HUDEP-2 (cell line): ENCODE measurements around the gene FICD.

Source experiments
- DNase-seq, 76 experiments: peaks; one replicate each; lab custom pipeline; 2025; ENCODE audit not compliant: unreplicated experiment in 76 of 76; lab: John Stamatoyannopoulos, UW

Gene FICD

DNA sequence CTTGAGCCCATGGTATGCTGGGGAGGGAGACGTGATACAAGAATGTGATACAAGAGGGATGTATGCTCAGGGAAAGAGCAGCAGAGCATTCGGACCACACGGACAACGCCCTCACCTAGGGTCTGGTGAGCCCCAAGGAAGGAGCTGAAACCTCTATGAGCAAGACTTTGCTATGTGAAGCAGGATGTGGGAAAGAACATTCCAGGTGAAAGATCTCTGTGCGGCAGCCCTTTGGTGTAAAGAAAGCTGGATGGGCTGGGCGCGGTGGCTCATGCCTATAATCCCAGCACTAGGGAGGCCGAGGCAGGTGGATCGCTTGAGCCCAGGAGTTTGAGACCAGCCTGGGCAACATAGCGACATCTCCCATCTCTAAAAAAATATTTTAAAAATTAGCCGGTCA lies 16.9 kb upstream of the FICD start:
- DNase-seq: no peak

DNA sequence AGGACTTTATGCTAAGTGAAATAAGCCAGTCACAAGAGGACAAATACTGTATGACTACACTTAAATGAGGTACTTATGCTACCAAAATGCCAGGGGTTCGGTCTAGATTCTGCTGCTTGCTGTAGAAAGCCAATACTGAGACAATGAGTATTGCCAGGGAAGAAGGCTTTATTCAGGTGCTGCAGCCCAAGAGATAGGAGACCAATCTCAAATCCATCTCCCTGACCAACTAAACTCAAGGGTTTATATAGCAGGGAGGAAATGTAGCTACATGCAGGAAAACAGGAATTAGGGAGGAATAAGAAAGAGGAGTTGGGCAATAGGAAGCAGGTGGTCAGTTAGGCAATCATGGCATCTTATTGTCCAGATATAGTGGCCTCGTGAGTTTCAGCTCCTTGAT lies 12.2 kb upstream of the FICD start:
- DNase-seq: no peak

DNA sequence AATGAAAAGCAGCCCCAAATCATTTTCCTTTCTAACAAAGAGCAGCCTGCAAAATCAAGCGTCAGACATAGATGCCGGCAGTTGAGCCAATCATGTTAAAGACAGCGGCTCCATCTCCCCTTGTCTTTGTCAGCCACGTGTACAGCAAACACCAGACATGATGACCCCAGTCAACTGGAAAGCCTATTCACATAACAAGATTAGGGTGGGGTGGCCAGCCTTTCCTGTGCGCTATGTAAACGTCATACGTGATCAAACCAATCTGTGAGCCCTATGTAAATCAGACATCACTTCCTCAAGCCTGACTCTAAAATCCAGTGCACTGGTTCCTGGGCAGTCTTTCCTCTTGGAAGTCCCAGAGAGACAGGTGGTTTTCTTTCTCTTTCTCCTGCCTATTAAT lies 9.9 kb upstream of the FICD start:
- DNase-seq: no peak

DNA sequence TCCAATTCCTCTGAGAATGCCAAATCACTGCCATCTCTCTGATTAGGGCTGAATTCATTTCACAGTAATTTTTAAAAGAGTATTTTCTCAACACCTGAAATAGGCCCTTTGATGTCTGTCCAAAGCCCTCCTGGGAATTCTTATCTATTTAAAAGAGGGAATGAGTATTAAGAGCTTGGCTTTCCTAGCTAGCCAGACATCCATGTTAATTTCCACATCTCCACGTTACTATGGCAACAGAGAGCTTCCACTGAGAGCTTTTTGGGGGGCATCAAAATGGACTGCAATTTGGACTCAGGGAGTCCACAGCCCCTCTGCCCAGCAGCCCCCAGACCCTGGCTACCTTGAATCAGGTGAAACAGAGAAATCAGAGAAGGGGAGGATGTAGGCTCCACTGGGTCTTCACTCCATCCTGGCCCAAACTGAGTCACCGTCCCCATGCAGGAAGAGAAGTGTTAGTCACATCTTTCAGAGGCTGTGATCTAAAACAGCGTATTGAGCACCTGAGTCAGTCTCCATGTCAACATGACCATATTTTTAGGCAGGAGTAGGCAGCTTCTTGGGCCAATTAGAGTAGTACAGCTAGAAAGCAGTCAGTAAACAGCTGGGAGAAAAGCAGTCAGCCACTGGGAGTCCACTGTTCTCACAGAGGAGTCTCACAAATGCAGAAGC lies 7.0 kb upstream of the FICD start:
- no peak for DNase-seq

DNA sequence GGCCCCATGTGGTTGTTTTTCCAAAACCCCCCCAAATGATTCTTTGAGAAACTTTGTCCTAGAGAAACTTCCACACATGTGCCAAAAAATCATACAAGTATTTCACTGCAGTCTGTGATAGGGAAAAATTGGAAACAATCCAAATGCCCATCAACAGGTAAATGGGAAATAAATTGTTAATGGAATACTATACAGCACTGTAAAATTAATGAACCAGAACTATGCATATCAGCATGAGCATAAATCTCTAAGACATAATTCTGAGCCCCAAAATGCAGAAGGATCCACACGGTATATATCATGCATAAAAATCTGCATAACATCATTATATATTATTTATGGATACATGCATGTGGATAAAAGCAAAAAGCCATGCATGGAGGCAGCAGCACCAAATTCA lies 5.3 kb upstream of the FICD start:
- DNase-seq: no peak

DNA sequence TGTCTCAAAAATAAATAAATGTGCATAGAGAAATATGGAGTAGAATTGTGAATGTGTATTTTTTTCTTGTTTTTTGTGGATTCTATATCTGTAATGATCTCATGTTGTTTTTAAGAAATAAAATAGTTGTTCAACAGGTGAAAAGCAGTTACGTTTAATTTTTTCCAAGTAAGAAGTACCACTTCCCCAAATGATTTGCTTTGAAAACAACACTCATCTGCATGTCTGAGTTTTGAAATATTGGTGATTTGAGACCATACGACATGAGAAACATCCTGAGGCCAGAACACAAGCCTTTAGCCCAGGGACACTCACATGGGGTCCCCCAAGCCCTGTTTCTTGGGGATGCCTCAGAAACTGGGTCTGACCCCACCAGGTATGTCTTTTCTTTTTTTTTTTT lies 4.2 kb upstream of the FICD start:
- no peak for DNase-seq

DNA sequence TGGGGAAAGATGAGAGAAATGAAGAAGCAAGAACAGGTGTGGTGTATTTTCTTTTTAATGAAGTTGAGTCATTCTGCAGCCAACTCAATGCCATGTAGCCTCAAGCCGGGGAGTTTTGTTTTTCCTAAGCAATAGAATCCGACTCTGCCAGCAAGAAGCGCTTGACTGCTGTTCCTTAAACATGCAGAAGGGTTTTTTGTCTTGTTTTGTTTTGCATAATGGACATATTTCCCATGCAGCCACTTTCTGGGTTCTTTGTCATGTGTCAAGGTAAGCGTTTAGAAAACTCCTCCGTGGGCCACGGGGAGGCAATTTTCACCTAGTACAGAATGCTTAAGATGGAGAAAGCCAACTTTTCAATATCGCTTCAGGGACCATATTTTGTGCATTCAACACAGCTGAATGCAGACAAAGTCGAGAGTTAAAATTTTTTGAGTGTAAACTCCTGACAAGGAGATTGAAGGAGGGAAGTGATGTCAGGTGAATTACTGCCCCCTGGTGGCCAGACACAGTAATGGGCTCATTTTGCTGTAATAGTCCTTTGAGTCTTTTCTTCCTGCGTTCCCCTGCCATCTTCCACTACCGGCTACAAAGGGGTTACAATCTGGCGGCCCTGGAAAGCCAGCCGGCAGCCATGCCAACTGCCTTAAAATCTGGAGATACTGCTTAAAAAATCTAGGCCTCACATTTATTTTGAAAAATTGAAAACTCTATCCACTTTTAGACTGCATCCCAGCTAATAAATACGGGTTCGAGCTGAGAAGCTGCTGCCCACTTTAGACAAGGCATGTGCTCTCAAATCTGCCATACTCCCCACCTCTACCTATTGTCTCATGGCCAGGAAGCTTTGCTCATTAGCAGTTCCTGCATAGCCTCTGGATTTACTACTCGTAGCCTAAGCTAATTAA lies 3.2 kb upstream of the FICD start:
- DNase-seq: peak in 58 of 76 experiments; percentile 5 to 69 (median 34)

DNA sequence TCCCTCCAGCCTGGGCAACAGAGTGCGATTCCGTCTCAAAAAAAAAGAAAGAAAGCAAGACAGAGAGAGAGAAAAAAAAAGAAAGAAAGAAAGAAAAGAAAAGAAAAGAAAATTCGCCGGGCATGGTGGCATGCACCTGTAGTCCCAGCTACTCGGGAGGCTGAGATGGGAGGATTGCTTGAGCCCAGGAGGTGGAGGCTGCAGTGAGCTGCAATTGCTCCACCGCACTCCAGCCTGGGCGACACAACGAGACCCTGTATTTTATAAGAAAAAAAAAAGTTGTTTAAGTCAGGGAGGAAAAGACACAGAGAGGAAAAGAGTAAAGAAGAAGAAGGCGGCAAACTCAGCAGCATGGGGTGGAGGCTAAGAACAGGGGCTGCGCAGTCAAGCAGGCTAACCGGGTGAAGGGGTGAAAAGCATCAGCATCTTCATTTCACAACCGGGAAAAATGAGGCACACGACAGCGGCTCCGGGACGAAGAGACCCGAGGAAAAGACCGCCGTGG lies 557 bp upstream of the FICD start:
- no peak for DNase-seq

DNA sequence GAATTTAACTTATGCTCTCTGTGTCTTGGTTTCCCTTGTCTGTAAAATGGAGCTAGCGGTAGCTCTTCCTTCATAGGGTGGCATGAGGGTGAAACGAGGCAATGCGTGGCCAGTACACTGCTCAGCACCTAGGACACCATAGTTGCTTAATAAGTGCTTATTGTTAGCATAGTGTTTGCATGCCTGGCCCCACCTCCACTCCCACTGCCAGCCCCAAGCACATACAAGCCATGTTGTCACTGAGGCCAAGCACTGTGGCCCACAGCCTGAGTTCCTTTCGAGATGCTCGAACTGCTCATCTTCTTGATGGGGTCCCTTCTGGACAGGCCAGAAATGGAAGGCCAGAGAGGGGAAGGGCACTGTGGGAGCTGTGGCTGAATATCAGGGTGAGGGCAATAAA lies 839 bp downstream of the FICD start:
- DNase-seq: no peak

DNA sequence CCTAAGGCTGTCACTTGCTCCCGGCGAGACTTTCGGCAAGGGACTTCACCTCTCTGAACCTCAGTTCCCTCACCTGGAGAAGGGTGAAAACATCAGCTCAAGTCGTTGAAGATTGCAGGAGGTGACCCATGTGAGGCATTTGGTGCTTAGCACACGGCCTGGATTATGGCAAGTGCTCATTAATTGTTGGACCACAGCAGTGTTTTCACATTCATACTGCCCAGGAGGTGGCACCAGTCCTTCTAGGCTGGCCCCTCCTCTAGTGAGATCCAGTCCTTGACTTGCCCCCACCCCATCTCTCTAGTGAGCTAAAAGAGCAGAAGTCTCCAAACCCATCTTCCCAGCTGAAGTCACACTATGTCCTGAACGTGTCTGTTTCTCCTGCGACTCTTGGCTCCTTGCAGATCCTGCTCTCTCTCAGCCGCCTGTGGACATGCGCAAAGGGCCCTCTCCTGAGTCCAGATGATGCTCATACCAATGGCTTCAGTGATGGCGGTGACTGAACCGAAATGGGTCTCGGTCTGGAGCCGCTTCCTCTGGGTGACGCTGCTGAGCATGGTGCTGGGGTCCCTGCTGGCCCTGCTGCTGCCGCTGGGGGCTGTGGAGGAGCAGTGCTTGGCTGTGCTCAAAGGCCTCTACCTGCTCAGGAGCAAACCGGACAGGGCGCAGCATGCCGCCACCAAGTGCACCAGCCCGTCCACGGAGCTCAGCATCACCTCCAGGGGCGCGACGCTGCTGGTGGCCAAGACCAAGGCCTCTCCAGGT lies 1.6 kb downstream of the FICD start:
- DNase-seq: peak in 2 of 76 experiments; percentile 1 to 5

DNA sequence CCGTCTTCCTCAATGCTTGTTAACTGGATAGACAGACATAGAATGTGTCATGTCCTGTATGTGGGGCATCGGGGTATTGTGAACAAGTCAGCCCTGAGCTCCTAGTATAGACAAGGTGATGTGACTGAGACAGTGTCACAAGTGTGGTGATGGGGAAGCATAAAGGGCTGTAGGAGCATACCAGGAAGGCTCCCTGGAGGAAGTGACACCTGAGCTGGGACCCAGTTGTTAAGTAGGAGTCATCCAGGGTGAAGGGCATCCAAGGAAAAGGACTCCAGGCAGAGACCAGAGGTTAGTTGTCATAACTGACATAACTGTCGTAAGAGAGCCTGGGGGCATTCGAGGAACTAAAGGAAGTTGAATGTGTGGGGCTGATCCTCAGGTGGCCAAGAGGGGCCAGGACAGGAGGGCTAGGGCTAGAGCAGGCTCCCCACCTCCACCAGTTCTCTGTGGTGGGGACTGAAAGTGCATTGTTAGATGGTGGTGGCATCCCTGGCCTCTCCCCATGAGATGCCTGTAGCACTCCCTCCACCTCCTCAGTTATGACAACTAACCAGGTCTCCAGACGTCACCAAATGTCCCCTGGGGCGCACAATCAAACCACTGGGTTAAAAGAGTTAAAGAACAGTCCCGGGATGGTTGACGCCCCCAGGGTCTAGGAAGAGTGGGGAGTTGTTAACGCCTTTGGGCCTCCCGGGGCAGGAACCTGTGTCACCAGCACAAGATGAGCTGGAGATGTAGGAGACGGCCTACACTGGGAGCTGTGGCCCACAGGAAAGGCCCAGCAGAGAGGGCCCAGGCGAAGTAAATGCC lies 2.4 kb downstream of the FICD start:
- no peak for DNase-seq

DNA sequence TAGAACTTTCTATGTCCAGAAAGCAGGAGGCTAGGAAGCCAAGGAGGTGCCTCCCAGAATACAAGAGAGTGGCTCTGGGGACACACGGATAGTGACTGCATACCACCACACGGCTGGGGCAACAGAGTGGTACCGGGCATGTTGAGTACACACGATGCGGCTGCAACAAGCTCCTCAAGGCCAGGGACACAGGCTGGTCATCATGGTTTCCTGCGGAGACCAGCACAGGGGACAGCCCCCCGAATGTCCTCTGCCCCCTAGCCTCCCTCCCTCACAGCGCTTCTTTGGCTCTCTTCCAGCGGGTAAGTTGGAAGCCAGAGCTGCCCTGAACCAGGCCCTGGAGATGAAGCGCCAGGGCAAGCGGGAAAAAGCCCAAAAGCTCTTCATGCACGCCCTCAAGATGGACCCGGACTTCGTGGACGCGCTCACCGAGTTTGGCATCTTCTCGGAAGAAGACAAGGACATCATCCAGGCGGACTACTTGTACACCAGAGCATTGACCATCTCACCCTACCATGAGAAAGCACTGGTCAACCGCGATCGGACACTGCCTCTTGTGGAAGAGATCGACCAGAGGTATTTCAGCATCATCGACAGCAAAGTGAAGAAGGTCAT lies 3.1 kb downstream of the FICD start:
- no peak for DNase-seq

DNA sequence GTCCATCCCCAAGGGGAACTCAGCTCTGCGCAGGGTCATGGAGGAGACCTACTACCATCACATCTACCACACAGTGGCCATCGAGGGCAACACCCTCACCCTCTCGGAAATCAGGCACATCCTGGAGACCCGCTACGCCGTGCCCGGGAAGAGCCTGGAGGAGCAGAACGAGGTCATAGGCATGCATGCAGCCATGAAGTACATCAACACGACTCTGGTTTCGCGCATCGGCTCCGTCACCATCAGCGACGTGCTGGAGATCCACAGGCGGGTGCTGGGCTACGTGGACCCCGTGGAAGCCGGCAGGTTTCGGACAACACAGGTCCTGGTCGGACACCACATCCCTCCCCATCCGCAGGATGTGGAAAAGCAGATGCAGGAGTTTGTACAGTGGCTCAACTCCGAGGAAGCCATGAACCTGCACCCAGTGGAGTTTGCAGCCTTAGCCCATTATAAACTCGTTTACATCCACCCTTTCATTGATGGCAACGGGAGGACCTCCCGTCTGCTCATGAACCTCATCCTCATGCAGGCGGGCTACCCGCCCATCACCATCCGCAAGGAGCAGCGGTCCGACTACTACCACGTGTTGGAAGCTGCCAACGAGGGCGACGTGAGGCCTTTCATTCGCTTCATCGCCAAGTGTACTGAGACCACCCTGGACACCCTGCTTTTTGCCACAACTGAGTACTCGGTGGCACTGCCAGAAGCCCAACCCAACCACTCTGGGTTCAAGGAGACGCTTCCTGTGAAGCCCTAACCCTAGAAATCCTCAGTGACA lies 3.8 kb downstream of the FICD start:
- DNase-seq: no peak

DNA sequence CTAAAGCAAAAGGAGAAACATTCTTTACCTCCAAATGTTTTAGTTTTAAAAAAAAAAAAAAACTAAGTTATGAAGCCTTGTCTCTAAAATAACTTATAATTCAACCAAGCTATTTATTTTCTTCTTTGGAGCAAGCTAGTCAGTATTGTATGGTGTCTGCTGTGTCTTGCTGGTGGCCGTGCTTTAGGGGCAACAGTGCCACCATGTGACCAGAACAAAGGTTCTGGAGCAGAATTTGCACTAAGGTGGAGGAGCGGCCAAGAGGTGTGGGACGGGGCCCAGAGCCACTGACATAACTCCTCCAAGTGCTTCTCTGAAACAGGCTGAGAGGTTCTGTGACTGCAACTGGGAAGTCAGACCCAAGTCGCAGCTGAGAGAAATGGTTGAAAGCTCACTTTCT lies 4.5 kb downstream of the FICD start:
- DNase-seq: no peak

DNA sequence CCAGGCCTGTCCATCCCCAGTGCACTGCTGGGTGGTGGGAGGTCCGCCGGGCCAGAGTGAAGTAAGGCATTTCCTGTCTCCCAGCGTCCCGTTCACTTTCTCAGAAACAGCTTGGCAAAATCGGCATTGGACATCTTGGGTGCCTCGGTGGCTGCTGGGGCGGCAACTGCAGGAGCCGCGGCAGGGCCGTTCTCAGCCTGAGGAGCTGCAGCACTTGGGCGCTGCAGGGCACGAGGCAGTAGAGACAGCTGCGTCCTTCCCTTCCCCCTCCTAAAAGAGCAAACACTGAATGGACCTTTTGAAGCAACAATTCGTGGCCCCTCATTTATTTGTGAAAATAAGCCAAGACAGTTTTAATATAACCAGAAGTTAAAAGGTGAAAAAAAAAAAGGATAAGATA lies 8.3 kb downstream of the FICD start:
- no peak for DNase-seq

DNA sequence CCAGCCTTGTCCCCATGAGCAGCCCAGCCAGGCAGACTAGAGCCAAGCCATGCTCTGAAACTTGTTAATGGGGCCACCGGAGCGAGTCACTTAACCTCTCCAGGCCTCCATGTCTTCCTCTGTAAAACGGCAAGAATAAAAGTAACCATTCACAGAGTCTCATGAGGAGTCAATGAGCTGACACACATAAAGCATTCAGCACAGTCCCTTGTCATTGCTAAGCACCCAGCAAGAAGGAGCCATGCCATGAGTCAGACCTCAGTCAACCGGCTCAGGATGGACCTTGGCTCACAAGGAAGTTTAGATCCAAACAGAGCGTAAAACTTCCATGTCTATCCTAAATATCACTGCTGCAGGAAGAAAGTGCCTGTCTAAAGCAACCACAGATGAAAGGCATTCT lies 10.6 kb downstream of the FICD start:
- DNase-seq: no peak

DNA sequence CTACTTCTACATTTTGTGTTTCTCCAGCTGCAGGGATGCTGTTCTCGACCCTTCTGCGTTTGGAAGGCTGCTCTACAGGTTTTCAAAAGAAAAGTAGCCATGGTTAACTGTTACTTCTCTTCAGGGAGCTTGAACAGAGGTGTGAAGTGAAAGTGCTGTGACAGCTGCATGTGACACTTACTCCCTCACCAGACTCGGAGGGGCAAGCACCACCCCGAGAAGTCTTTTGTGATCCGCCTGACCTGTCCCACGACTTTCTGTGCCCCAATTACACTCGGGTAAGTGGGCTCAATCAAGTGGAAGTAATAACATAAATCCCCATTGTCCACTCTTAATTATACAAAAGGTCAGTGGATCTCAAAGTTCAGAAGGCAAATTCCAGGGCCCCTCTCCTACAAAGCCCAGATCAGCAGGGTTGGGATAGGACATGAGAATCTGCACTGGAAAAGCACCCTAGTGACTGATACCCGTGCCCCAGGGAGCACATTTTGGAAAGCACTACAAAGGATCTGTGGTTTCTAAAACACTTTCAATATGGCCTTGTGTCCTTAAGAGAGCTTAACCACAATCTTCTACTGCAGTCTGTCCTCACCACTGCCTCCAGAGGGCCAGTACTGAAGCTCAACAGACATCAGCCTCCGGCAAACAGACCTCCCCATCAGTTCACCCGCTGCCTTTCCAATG lies 11.5 kb downstream of the FICD start:
- no peak for DNase-seq

DNA sequence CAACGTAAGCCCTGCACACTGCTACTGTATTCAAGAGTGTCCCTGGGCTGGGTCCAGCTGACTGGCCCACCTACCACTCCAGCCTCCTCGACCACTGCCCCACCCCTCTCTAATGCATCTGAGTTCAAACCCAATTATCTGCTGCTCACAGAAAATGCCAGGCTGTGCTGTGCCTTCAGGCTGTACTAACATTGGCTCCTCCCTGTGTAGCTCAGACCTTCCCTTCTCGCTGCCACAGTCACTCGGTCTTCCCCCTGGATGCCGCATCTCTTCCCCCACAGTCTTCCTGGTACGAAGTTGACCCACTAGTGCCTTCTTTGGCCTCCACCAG lies 12.1 kb downstream of the FICD start:
- no peak for DNase-seq

DNA sequence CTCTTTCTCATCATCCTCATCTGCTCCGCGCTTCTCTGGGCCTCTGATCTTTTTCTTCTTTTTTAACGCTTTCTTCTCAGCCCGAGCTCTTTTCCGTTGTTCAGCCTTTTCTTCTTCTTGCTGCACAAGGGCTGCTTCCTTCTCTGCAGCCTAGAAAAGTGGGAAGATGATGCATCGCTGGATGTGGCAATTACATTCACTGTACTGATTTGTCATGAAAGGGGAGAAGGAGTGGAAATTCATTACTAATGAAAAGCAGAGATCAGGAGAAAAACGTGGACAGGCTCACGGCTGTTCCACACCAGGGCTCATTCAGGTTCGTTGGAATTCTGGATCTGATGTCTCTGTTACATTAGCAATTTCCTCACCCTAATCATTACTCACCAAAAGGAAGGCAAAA lies 15.1 kb downstream of the FICD start:
- no peak for DNase-seq
